ENCODE results near the gene SLC45A1. TPM values are rescaled to one million over a fixed set of nuclear protein-coding genes. Genes with fewer than 3 reads are reported as not detected.

The SLC45A1 gene
- total RNA-seq, 1 experiment from 2014 or later, result 13.8 TPM

DNA sequence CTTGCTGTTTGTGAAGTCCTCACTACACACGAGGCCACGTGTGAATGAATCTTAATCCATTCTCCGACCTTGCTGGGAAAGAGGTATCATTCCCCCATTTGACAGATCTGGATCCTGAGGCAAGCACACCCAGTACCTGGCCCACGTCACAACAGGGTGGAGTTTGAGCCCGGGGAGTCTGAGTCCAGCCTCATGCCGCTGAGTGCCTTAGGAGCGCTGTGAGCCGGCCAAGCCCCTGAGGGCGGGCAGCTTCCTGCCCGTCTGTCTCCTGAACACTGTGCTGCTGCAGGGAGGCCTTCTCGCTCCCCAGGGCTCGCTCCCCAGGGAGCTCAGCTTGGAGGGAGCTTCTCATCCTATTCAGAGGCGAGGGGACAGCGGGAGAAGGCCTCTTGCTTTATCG lies 29.7 kb downstream of the SLC45A1 start:
- no peak for TF ChIP-seq ZFX (IDR thresholded peaks at IDR 0.05)
- TF ChIP-seq POLR2A (IDR thresholded peaks at IDR 0.05; ENCODE audit: borderline replicate concordance, extremely low read depth, insufficient read depth, insufficient read length), result no peak
- no peak for TF ChIP-seq TCF7L2 (IDR thresholded peaks at IDR 0.05; ENCODE audit: borderline replicate concordance, extremely low read depth, insufficient read depth, insufficient read length)
- no peak for TF ChIP-seq FOSL1 (IDR thresholded peaks at IDR 0.05; ENCODE audit: low read depth)
- TF ChIP-seq EZH2phosphoT487 (IDR thresholded peaks at IDR 0.05; ENCODE audit: borderline replicate concordance), result no peak
- RAD21 ChIA-PET (ENCODE audit: low non-redundant PET in 1 of 2, low total read pairs in 2 of 2, uncharacterized antibody in 2 of 2, unreplicated experiment in 2 of 2), result interaction anchor here (0.6 to 1.0 kb wide), 2 partner anchors 178 to 372 kb away, joined by 3 to 5 read pairs; no protein-coding TSS in a partner anchor
- Histone ChIP-seq H3K27ac (ENCODE audit: low read depth, low read length) (no peak overlapping the region), H3K4me1 (ENCODE audit: control insufficient read depth in 1 of 2, insufficient read depth in 2 of 2, low read length in 2 of 2) (peaks cover 14 to 39% of the 10 kb centered on the region in 2 experiments), H3K79me2 (ENCODE audit: insufficient read depth, low read length) (no peaks in the 10 kb centered on the region), H2AFZ (ENCODE audit: low read depth, low read length, poor library complexity, severe bottlenecking) (no peak overlapping the region), H3K9ac (ENCODE audit: low read length) (no peak overlapping the region), H3K4me3 (replicated peaks in 1 of 2; ENCODE audit: low read depth in 1 of 2, low read length in 2 of 2) (no peak overlapping the region), H3K36me3 (ENCODE audit: control insufficient read depth in 1 of 2, insufficient read depth in 2 of 2, low read length in 2 of 2) (no peaks in the 10 kb centered on the region), H3K27me3 (ENCODE audit: insufficient read depth, low read length) (no peaks in the 10 kb centered on the region), H4K20me1 (ENCODE audit: insufficient read depth) (no peaks in the 10 kb centered on the region), H3K9me2 (ENCODE audit: insufficient read depth) (0 out of 2 replicates have a peak, but pooled peaks cover 3% of the 10 kb centered on the region), H3K4me2 (ENCODE audit: low read length) (no peak overlapping the region), H3K9me3 (ENCODE audit: control insufficient read depth in 1 of 2, insufficient read depth in 1 of 2, low read depth in 1 of 2, low read length in 2 of 2) (no peaks in the 10 kb centered on the region)
- CTCF ChIA-PET, result interaction anchor here (0.9 to 2.1 kb wide), 2 partner anchors 366 to 372 kb away, joined by 4 to 15 read pairs; no protein-coding TSS in a partner anchor
- intact Hi-C loops (cut with micrococcal nuclease), result loop anchor here (5.0 kb wide), 1 partner anchor 680 kb away; no protein-coding TSS in a partner anchor
- ATAC-seq (no peak), DNase-seq (ENCODE audit: low read depth, low spot score) (no peak)
- no TSS peak for BruUV-seq (replicated peaks)
- POLR2A ChIA-PET, result interaction anchor here (0.6 to 1.2 kb wide), 2 partner anchors 372 to 680 kb away, joined by 3 read pairs; no protein-coding TSS in a partner anchor

DNA sequence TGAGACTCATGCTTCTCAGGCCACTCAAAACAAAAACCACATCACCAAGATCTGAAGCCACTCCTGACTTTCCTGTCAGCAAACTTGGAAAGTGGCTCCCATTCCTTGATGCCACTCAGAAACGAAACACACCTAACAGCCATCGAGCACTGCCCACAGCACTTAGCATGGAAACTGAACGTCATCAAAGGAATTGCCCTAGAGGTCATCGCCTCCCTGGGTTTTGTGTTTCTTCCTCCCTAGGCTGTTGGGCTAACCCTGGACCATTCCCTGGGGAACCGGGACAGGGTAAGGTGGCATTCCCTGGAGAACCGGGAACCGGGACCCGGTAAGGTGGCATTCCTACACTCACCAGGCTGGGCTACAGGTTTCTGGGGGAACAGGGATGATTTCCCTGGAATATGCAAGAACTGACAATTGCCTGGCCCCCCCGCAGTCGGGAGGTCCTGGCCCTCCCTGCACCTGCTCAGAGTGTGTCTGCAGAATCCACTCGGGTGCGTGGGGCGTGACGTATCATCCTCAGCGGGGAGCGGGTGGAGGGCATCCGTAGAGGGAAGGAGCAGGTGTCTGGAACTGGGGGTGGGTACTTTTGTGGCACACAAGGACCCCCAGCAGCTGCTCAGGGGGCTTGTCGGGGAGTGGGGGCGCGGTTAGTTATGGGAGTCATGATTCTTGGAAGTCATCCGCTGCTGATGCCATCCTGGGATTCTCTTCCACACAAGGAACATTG lies 30.3 kb downstream of the SLC45A1 start:
- no peak overlapping the region for H3K27ac ChIP-seq (ENCODE audit: low read depth, low read length)
- BruUV-seq (replicated peaks), result no TSS peak
- CTCF ChIA-PET, result interaction anchor here (0.6 to 3.2 kb wide), 9 partner anchors 9 to 681 kb away, joined by 3 to 35 read pairs (median 4); no protein-coding TSS in a partner anchor
- H4K20me1 ChIP-seq (ENCODE audit: insufficient read depth), result no peaks in the 10 kb centered on the region
- intact Hi-C loops (cut with micrococcal nuclease), result loop anchor here (5.0 kb wide), 1 partner anchor 681 kb away; no protein-coding TSS in a partner anchor
- H3K9me2 ChIP-seq (ENCODE audit: insufficient read depth), result 0 out of 2 replicates have a peak, but pooled peaks cover 3% of the 10 kb centered on the region
- DNase-seq (ENCODE audit: low read depth, low spot score) (no peak), ATAC-seq (no peak)
- no peak overlapping the region for H3K4me3 ChIP-seq (replicated peaks in 1 of 2; ENCODE audit: low read depth in 1 of 2, low read length in 2 of 2)
- no peaks in the 10 kb centered on the region for H3K36me3 ChIP-seq (ENCODE audit: control insufficient read depth in 1 of 2, insufficient read depth in 2 of 2, low read length in 2 of 2)
- POLR2A ChIA-PET, result interaction anchor here (0.6 to 1.2 kb wide), 3 partner anchors 373 to 681 kb away, joined by 3 to 4 read pairs (median 3); no protein-coding TSS in a partner anchor
- H3K9me3 ChIP-seq (ENCODE audit: control insufficient read depth in 1 of 2, insufficient read depth in 1 of 2, low read depth in 1 of 2, low read length in 2 of 2), result no peaks in the 10 kb centered on the region
- RAD21 ChIA-PET (ENCODE audit: low non-redundant PET in 1 of 2, low total read pairs in 2 of 2, uncharacterized antibody in 2 of 2, unreplicated experiment in 2 of 2), result interaction anchor here (0.6 to 1.1 kb wide), 7 partner anchors 34 to 399 kb away, joined by 3 to 6 read pairs (median 4); no protein-coding TSS in a partner anchor
- H3K9ac ChIP-seq (ENCODE audit: low read length), result no peak overlapping the region
- TF ChIP-seq, protein P1, sequence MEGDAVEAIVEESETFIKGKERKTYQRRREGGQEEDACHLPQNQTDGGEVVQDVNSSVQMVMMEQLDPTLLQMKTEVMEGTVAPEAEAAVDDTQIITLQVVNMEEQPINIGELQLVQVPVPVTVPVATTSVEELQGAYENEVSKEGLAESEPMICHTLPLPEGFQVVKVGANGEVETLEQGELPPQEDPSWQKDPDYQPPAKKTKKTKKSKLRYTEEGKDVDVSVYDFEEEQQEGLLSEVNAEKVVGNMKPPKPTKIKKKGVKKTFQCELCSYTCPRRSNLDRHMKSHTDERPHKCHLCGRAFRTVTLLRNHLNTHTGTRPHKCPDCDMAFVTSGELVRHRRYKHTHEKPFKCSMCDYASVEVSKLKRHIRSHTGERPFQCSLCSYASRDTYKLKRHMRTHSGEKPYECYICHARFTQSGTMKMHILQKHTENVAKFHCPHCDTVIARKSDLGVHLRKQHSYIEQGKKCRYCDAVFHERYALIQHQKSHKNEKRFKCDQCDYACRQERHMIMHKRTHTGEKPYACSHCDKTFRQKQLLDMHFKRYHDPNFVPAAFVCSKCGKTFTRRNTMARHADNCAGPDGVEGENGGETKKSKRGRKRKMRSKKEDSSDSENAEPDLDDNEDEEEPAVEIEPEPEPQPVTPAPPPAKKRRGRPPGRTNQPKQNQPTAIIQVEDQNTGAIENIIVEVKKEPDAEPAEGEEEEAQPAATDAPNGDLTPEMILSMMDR (IDR thresholded peaks at IDR 0.05 in 2 of 3, conservative IDR thresholded peaks at IDR 0.05 in 1 of 3; ENCODE audit: borderline replicate concordance in 1 of 3, insufficient read depth in 1 of 3, low read depth in 2 of 3, low read length in 2 of 3), result no peak
- TF ChIP-seq, protein P2, sequence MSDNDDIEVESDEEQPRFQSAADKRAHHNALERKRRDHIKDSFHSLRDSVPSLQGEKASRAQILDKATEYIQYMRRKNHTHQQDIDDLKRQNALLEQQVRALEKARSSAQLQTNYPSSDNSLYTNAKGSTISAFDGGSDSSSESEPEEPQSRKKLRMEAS (IDR thresholded peaks at IDR 0.05), result no peak
- TF ChIP-seq JUND (IDR thresholded peaks at IDR 0.05) (no peak), EZH2 (IDR thresholded peaks at IDR 0.05) (no peak), SIN3A (IDR thresholded peaks at IDR 0.05; ENCODE audit: low read depth) (no peak), POLR2A (IDR thresholded peaks at IDR 0.05; ENCODE audit: borderline replicate concordance, extremely low read depth, insufficient read depth, insufficient read length) (no peak), POLR2AphosphoS5 (IDR thresholded peaks at IDR 0.05; ENCODE audit: low read depth, low read length) (no peak; the same call in 1 of the 2 replicates), CEBPB (IDR thresholded peaks at IDR 0.05; ENCODE audit: low read depth) (no peak), ZFX (IDR thresholded peaks at IDR 0.05) (no peak), ELF1 (IDR thresholded peaks at IDR 0.05; ENCODE audit: borderline replicate concordance, low read depth) (no peak), EZH2phosphoT487 (IDR thresholded peaks at IDR 0.05; ENCODE audit: borderline replicate concordance) (no peak)
- TF ChIP-seq, protein P3, sequence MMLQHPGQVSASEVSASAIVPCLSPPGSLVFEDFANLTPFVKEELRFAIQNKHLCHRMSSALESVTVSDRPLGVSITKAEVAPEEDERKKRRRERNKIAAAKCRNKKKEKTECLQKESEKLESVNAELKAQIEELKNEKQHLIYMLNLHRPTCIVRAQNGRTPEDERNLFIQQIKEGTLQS (IDR thresholded peaks at IDR 0.05), result no peak
- H3K79me2 ChIP-seq (ENCODE audit: insufficient read depth, low read length), result no peaks in the 10 kb centered on the region
- no peaks in the 10 kb centered on the region for H3K27me3 ChIP-seq (ENCODE audit: insufficient read depth, low read length)
- peaks cover 9 to 34% of the 10 kb centered on the region in 2 experiments for H3K4me1 ChIP-seq (ENCODE audit: control insufficient read depth in 1 of 2, insufficient read depth in 2 of 2, low read length in 2 of 2)
- H2AFZ ChIP-seq (ENCODE audit: low read depth, low read length, poor library complexity, severe bottlenecking), result no peak overlapping the region
- no peak overlapping the region for H3K4me2 ChIP-seq (ENCODE audit: low read length)

Data from HCT116 (cell line).